ENCODE measurements around the gene PDE11A.
A peak's percentile ranks its signal among the peaks of the same experiment; 100 is the strongest.

Gene PDE11A

GRCh38 chr2:177930916-177931315 is 141.7 kb downstream of the PDE11A start:
- no peak for DNase-seq (ENCODE audit: insufficient read length, low spot score)
- no peak for FAIRE-seq

- no peak for DNase-seq (ENCODE audit: insufficient read length, low spot score)
- no peak for FAIRE-seq
Observed at GRCh38 chr2:177929662-177930522, 142.7 kb downstream of the PDE11A start.

- no peak for DNase-seq (ENCODE audit: insufficient read length, low spot score)
- no peak for FAIRE-seq
Observed at GRCh38 chr2:177923323-177923722, 149.3 kb downstream of the PDE11A start.

GRCh38 chr2:177921726-177922125 is 150.9 kb downstream of the PDE11A start:
- FAIRE-seq: no peak
- no peak for DNase-seq (ENCODE audit: insufficient read length, low spot score)

- no peak for FAIRE-seq
- DNase-seq (ENCODE audit: insufficient read length, low spot score): no peak
Observed at GRCh38 chr2:177917169-177917568, 155.4 kb downstream of the PDE11A start.

GRCh38 chr2:177916342-177916741 is 156.2 kb downstream of the PDE11A start:
- no peak for DNase-seq (ENCODE audit: insufficient read length, low spot score)
- FAIRE-seq: no peak

GRCh38 chr2:177914247-177914646 is 158.3 kb downstream of the PDE11A start:
- DNase-seq (ENCODE audit: insufficient read length, low spot score) (no peak), FAIRE-seq (no peak)

- no peak for FAIRE-seq
Observed at GRCh38 chr2:177909962-177910361, 162.6 kb downstream of the PDE11A start.

GRCh38 chr2:177908824-177909223 is 163.8 kb downstream of the PDE11A start:
- FAIRE-seq (no peak), DNase-seq (ENCODE audit: insufficient read length, low spot score) (no peak)

More at GRCh38 chr2:177909962-177910361, 162.6 kb downstream of the PDE11A start:
- no peak for DNase-seq (ENCODE audit: insufficient read length, low spot score)

GRCh38 chr2:177908182-177908581 is 164.4 kb downstream of the PDE11A start:
- DNase-seq (ENCODE audit: insufficient read length, low spot score) (no peak), FAIRE-seq (no peak)

- DNase-seq (ENCODE audit: insufficient read length, low spot score) (peak; percentile 45), FAIRE-seq (no peak)
Observed at GRCh38 chr2:177906041-177906718, 166.4 kb downstream of the PDE11A start.

GRCh38 chr2:177905640-177906039 is 166.9 kb downstream of the PDE11A start:
- DNase-seq (ENCODE audit: insufficient read length, low spot score) (no peak), FAIRE-seq (no peak)

- FAIRE-seq (no peak), DNase-seq (ENCODE audit: insufficient read length, low spot score) (no peak)
Observed at GRCh38 chr2:177902395-177903163, 170.0 kb downstream of the PDE11A start.

- FAIRE-seq (no peak), DNase-seq (ENCODE audit: insufficient read length, low spot score) (no peak)
Observed at GRCh38 chr2:177900082-177900481, 172.5 kb downstream of the PDE11A start.

GRCh38 chr2:177897278-177897677 is 175.3 kb downstream of the PDE11A start:
- FAIRE-seq: no peak

GRCh38 chr2:177896587-177896986 is 176.0 kb downstream of the PDE11A start:
- DNase-seq (ENCODE audit: insufficient read length, low spot score): no peak
- no peak for FAIRE-seq

More at GRCh38 chr2:177897278-177897677, 175.3 kb downstream of the PDE11A start:
- no peak for DNase-seq (ENCODE audit: insufficient read length, low spot score)

GRCh38 chr2:177894546-177894945 is 178.0 kb downstream of the PDE11A start:
- FAIRE-seq (no peak), DNase-seq (ENCODE audit: insufficient read length, low spot score) (no peak)

GRCh38 chr2:177893880-177894279 is 178.7 kb downstream of the PDE11A start:
- DNase-seq (ENCODE audit: insufficient read length, low spot score): no peak
- no peak for FAIRE-seq

GRCh38 chr2:177891533-177891932 is 181.0 kb downstream of the PDE11A start:
- no peak for FAIRE-seq
- DNase-seq (ENCODE audit: insufficient read length, low spot score): no peak

GRCh38 chr2:177889818-177890460 is 182.6 kb downstream of the PDE11A start:
- DNase-seq (ENCODE audit: insufficient read length, low spot score): no peak
- FAIRE-seq: no peak

- DNase-seq (ENCODE audit: insufficient read length, low spot score) (no peak), FAIRE-seq (no peak)
Observed at GRCh38 chr2:177888581-177888980, 184.0 kb downstream of the PDE11A start.

All from HTR-8/SVneo (cell line).